Measurements from ENCODE around the gene HSDL2.

GRCh38 chr9:112473986-112474385, 94.1 kb downstream of the HSDL2 start:
- TF ChIP-seq CTCF (conservative IDR thresholded peaks at IDR 0.05; ENCODE audit: low read depth, low read length) (no peak), USF2 (IDR thresholded peaks at IDR 0.05; ENCODE audit: low read depth, low read length) (no peak), RAD21 (IDR thresholded peaks at IDR 0.05; ENCODE audit: low read length) (no peak), POLR2A (IDR thresholded peaks at IDR 0.05; ENCODE audit: low read depth, low read length) (no peak), MAFK (IDR thresholded peaks at IDR 0.05; ENCODE audit: low read depth, low read length) (no peak), CEBPB (IDR thresholded peaks at IDR 0.05; ENCODE audit: low read depth, low read length) (no peak), BHLHE40 (IDR thresholded peaks at IDR 0.05; ENCODE audit: low read depth, low read length) (no peak), SMC3 (IDR thresholded peaks at IDR 0.05; ENCODE audit: low read depth, low read length) (no peak), RCOR1 (IDR thresholded peaks at IDR 0.05; ENCODE audit: insufficient replicate concordance, low read length) (no peak), RFX5 (IDR thresholded peaks at IDR 0.05; ENCODE audit: low read depth, low read length) (no peak), MXI1 (IDR thresholded peaks at IDR 0.05; ENCODE audit: borderline replicate concordance, low read depth, low read length) (no peak), ELK1 (IDR thresholded peaks at IDR 0.05; ENCODE audit: borderline replicate concordance, low read depth, low read length) (no peak)
